HAP-1 (cell line): Measurements from ENCODE around the gene KRT85.

Source experiments
- DNase-seq, 2 experiments: peaks; one replicate each; pipeline ENCODE4 v3.0.0-alpha.2; 2016 to 2020; ENCODE audit warnings: low spot score in 2 of 2
- H3K27me3 ChIP-seq: fragments of 250-450 bp; sonication (Bioruptor Pico); 2 replicates; pipeline ENCODE4 v1.5.1; 2020; ENCODE audit warnings: low read depth, mild to moderate bottlenecking, moderate library complexity
- H3K36me3 ChIP-seq: fragments of 250-450 bp; sonication (Bioruptor Pico); replicated peaks from 2 replicates; pipeline ENCODE4 v1.5.1; 2020; ENCODE audit warnings: mild to moderate bottlenecking
- H3K4me1 ChIP-seq: fragments of 250-450 bp; sonication (Bioruptor Pico); 2 replicates; pipeline ENCODE4 v1.5.1; 2020; ENCODE audit warnings: mild to moderate bottlenecking
- H3K4me3 ChIP-seq: fragments of 250-450 bp; sonication (Bioruptor Pico); 2 replicates; pipeline ENCODE4 v1.5.1; 2020; ENCODE audit warnings: mild to moderate bottlenecking, moderate library complexity
- H3K9me3 ChIP-seq: fragments of 250-450 bp; sonication (Bioruptor Pico); 2 replicates; pipeline ENCODE4 v1.5.1; 2020; ENCODE audit warnings: mild to moderate bottlenecking, moderate library complexity
- in situ Hi-C: fragments of 300-500 bp; cut with MboI; formaldehyde crosslinking; loops from 3 replicates; pipeline ENCODE4 v1.14.3; 2020; ENCODE audit warnings: low sequenced_read_pairs, inconsistent platforms, mixed read lengths

KRT85 gene

GRCh38 chr12:52369211-52369610 lies 1.9 kb upstream of the KRT85 start:
- H3K36me3 ChIP-seq: no peaks in the 10 kb centered on the region
- H3K9me3 ChIP-seq: 0 out of 2 replicates have a peak, but pooled peaks cover 1% of the 10 kb centered on the region
- peaks cover 21% of the 10 kb centered on the region for H3K27me3 ChIP-seq
- no peak for DNase-seq
- in situ Hi-C loops: loop anchor here (10.0 kb wide), 1 partner anchor 506 kb away; no protein-coding TSS in a partner anchor
- H3K4me1 ChIP-seq: no peaks in the 10 kb centered on the region
- H3K4me3 ChIP-seq: no peak overlapping the region

- Histone ChIP-seq H3K4me3 (no peak overlapping the region), H3K9me3 (no peaks in the 10 kb centered on the region), H3K27me3 (peaks cover 21% of the 10 kb centered on the region), H3K4me1 (no peaks in the 10 kb centered on the region), H3K36me3 (no peaks in the 10 kb centered on the region)
- DNase-seq: no peak
- in situ Hi-C loops: loop anchor here (10.0 kb wide), 1 partner anchor 506 kb away; no protein-coding TSS in a partner anchor
Observed at GRCh38 chr12:52368508-52368907, 1.2 kb upstream of the KRT85 start.

- in situ Hi-C loops: loop anchor here (10.0 kb wide), 1 partner anchor 507 kb away; no protein-coding TSS in a partner anchor
- no peak overlapping the region for H3K4me3 ChIP-seq
- H3K27me3 ChIP-seq: peaks cover 21% of the 10 kb centered on the region
- H3K9me3 ChIP-seq: no peaks in the 10 kb centered on the region
- H3K36me3 ChIP-seq: no peaks in the 10 kb centered on the region
- no peak for DNase-seq
- H3K4me1 ChIP-seq: no peaks in the 10 kb centered on the region
Observed at GRCh38 chr12:52367876-52368275, 595 bp upstream of the KRT85 start.

- no peaks in the 10 kb centered on the region for H3K9me3 ChIP-seq
- in situ Hi-C loops: loop anchor here (10.0 kb wide), 1 partner anchor 510 kb away; no protein-coding TSS in a partner anchor
- H3K4me3 ChIP-seq: no peak overlapping the region
- no peaks in the 10 kb centered on the region for H3K4me1 ChIP-seq
- DNase-seq: no peak
- no peaks in the 10 kb centered on the region for H3K36me3 ChIP-seq
- H3K27me3 ChIP-seq: peaks cover 21% of the 10 kb centered on the region
Observed at GRCh38 chr12:52364901-52365489, 2.3 kb downstream of the KRT85 start.

- Histone ChIP-seq H3K4me3 (no peak overlapping the region), H3K9me3 (no peaks in the 10 kb centered on the region), H3K27me3 (peaks cover 21% of the 10 kb centered on the region), H3K36me3 (no peaks in the 10 kb centered on the region), H3K4me1 (no peaks in the 10 kb centered on the region)
- no peak for DNase-seq
- in situ Hi-C loops: loop anchor here (10.0 kb wide), 1 partner anchor 511 kb away; no protein-coding TSS in a partner anchor
Observed at GRCh38 chr12:52364061-52364460, 3.2 kb downstream of the KRT85 start.

- Histone ChIP-seq H3K4me1 (no peaks in the 10 kb centered on the region), H3K9me3 (no peaks in the 10 kb centered on the region), H3K27me3 (peaks cover 21% of the 10 kb centered on the region), H3K4me3 (no peak overlapping the region), H3K36me3 (no peaks in the 10 kb centered on the region)
- DNase-seq: no peak
- in situ Hi-C loops: loop anchor here (10.0 kb wide), 1 partner anchor 512 kb away; no protein-coding TSS in a partner anchor
Observed at GRCh38 chr12:52363111-52363679, 4.1 kb downstream of the KRT85 start.

- no peak for DNase-seq
- Histone ChIP-seq H3K4me1 (no peaks in the 10 kb centered on the region), H3K9me3 (no peaks in the 10 kb centered on the region), H3K27me3 (peaks cover 11% of the 10 kb centered on the region), H3K36me3 (no peaks in the 10 kb centered on the region), H3K4me3 (no peak overlapping the region)
- in situ Hi-C loops: loop anchor here (10.0 kb wide), 1 partner anchor 513 kb away; no protein-coding TSS in a partner anchor
Observed at GRCh38 chr12:52362118-52362726, 5.1 kb downstream of the KRT85 start.

- DNase-seq: no peak
- Histone ChIP-seq H3K9me3 (no peaks in the 10 kb centered on the region), H3K27me3 (peaks cover 5% of the 10 kb centered on the region; the same call in 1 of the 2 replicates), H3K36me3 (no peaks in the 10 kb centered on the region), H3K4me3 (no peak overlapping the region), H3K4me1 (no peaks in the 10 kb centered on the region)
- in situ Hi-C loops: loop anchor here (10.0 kb wide), 1 partner anchor 513 kb away; no protein-coding TSS in a partner anchor
Observed at GRCh38 chr12:52361553-52361952, 5.7 kb downstream of the KRT85 start.

- in situ Hi-C loops: loop anchor here (10.0 kb wide), 1 partner anchor 514 kb away; no protein-coding TSS in a partner anchor
- Histone ChIP-seq H3K9me3 (no peaks in the 10 kb centered on the region), H3K36me3 (no peaks in the 10 kb centered on the region), H3K4me3 (no peak overlapping the region), H3K4me1 (no peaks in the 10 kb centered on the region), H3K27me3 (peaks cover 4% of the 10 kb centered on the region; the same call in 1 of the 2 replicates)
- no peak for DNase-seq
Observed at GRCh38 chr12:52360663-52361271, 6.5 kb downstream of the KRT85 start.

GRCh38 chr12:52360106-52360662 lies 7.1 kb downstream of the KRT85 start:
- H3K4me1 ChIP-seq: no peaks in the 10 kb centered on the region
- no peak overlapping the region for H3K4me3 ChIP-seq
- in situ Hi-C loops: loop anchor here (10.0 kb wide), 1 partner anchor 515 kb away; no protein-coding TSS in a partner anchor
- no peaks in the 10 kb centered on the region for H3K9me3 ChIP-seq
- DNase-seq: no peak
- H3K27me3 ChIP-seq: no peaks in the 10 kb centered on the region
- H3K36me3 ChIP-seq: no peaks in the 10 kb centered on the region

GRCh38 chr12:52359621-52360061 lies 7.6 kb downstream of the KRT85 start:
- no peaks in the 10 kb centered on the region for H3K4me1 ChIP-seq
- DNase-seq: no peak
- in situ Hi-C loops: loop anchor here (10.0 kb wide), 1 partner anchor 515 kb away; no protein-coding TSS in a partner anchor
- H3K4me3 ChIP-seq: no peak overlapping the region
- no peaks in the 10 kb centered on the region for H3K27me3 ChIP-seq
- H3K9me3 ChIP-seq: no peaks in the 10 kb centered on the region
- H3K36me3 ChIP-seq: no peaks in the 10 kb centered on the region

- Histone ChIP-seq H3K36me3 (no peaks in the 10 kb centered on the region), H3K27me3 (no peaks in the 10 kb centered on the region), H3K4me3 (no peak overlapping the region), H3K4me1 (no peaks in the 10 kb centered on the region), H3K9me3 (no peaks in the 10 kb centered on the region)
- in situ Hi-C loops: no loop called here
- DNase-seq: no peak
Observed at GRCh38 chr12:52358575-52359350, 8.5 kb downstream of the KRT85 start.
